ENCODE data around the gene RC3H2.

The RC3H2 gene

GRCh38 chr9:122940454-122940748 is 35.2 kb upstream of the RC3H2 start:
- Histone ChIP-seq H3K9me3 (ENCODE audit: severe bottlenecking) (no peaks in the 10 kb centered on the region), H3K4me3 (ENCODE audit: low read depth, low read length) (peak overlapping the region; percentile 31), H3K27ac (peak overlapping the region; percentile 54), H3K27me3 (ENCODE audit: insufficient read depth, low read depth, severe bottlenecking) (no peaks in the 10 kb centered on the region), H3K36me3 (peaks cover 27% of the 10 kb centered on the region)
- no peak for DNase-seq
- TF ChIP-seq CTCF (IDR thresholded peaks at IDR 0.05; ENCODE audit: low read depth, low read length) = no peak

DNA sequence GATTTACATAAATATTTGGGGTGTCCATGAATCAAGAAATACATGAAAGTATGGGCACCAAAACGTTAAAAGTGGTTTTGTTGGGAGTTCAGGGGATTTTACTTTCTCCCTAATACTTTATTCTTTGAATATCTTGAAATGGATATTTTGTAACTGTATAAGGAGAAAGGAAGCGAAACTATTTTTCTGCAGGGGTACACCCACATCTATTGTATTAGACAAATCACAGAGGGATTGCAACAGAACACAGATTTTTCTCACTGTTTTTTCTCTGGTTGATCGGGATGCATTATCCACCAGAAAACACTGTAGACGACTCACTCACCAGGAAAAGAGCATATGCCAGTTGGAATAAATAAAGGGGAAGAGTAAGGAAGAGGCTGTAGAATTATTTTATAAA is 34.4 kb upstream of the RC3H2 start:
- no peak for DNase-seq
- TF ChIP-seq CTCF (IDR thresholded peaks at IDR 0.05; ENCODE audit: low read depth, low read length) = no peak
- no peak overlapping the region for H3K27ac ChIP-seq
- H3K9me3 ChIP-seq (ENCODE audit: severe bottlenecking) = no peaks in the 10 kb centered on the region
- no peak overlapping the region for H3K4me3 ChIP-seq (ENCODE audit: low read depth, low read length)
- H3K27me3 ChIP-seq (ENCODE audit: insufficient read depth, low read depth, severe bottlenecking) = no peaks in the 10 kb centered on the region
- peaks cover 30% of the 10 kb centered on the region for H3K36me3 ChIP-seq

DNA sequence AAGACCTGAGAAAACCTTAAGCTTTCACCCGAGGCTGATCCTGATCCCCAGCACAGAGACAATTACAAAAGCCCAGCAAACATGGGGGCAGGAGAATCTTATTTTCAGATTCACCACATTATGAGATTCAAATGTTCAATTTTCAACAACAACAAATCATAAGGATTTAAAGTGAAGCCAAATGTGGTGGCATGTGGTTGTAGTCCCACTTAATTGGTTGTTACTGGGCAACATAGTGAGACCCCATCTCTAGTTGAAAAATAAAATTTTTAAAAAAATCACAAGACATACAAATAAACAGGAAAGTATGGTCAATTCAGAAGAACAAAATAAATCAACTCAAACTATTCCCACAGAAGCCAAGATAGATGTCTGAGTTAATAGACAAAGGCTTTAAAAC is 31.7 kb upstream of the RC3H2 start:
- no peak for TF ChIP-seq CTCF (IDR thresholded peaks at IDR 0.05; ENCODE audit: low read depth, low read length)

DNA sequence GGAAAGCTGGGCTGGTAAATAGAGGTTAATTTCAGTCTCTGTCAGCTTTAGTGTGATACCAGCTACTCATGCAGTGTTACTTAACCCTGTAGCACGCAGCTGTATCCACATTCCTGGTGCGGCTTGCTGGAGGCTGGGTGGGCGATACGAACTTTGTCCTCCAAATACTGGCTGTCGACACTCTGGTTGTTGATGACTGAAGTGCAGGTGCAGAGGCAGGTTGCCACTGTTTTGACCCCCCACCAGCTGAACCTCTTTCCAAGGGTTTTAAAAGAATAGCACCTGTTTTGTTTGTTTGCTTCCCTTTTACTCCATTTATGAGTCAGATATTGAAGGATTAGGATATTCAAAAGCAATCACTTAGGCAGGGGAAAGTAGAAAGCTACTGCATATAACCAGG is 31.3 kb upstream of the RC3H2 start:
- Histone ChIP-seq H3K36me3 (peaks cover 31% of the 10 kb centered on the region), H3K27me3 (ENCODE audit: insufficient read depth, low read depth, severe bottlenecking) (no peaks in the 10 kb centered on the region), H3K4me3 (ENCODE audit: low read depth, low read length) (no peak overlapping the region), H3K9me3 (ENCODE audit: severe bottlenecking) (no peaks in the 10 kb centered on the region), H3K27ac (no peak overlapping the region)
- no peak for DNase-seq
- TF ChIP-seq CTCF (IDR thresholded peaks at IDR 0.05; ENCODE audit: low read depth, low read length) = no peak

More for the DNA sequence above, 31.7 kb upstream of the RC3H2 start:
- Histone ChIP-seq H3K27me3 (ENCODE audit: insufficient read depth, low read depth, severe bottlenecking) (no peaks in the 10 kb centered on the region), H3K27ac (no peak overlapping the region), H3K36me3 (peaks cover 31% of the 10 kb centered on the region), H3K9me3 (ENCODE audit: severe bottlenecking) (no peaks in the 10 kb centered on the region), H3K4me3 (ENCODE audit: low read depth, low read length) (no peak overlapping the region)
- no peak for DNase-seq

DNA sequence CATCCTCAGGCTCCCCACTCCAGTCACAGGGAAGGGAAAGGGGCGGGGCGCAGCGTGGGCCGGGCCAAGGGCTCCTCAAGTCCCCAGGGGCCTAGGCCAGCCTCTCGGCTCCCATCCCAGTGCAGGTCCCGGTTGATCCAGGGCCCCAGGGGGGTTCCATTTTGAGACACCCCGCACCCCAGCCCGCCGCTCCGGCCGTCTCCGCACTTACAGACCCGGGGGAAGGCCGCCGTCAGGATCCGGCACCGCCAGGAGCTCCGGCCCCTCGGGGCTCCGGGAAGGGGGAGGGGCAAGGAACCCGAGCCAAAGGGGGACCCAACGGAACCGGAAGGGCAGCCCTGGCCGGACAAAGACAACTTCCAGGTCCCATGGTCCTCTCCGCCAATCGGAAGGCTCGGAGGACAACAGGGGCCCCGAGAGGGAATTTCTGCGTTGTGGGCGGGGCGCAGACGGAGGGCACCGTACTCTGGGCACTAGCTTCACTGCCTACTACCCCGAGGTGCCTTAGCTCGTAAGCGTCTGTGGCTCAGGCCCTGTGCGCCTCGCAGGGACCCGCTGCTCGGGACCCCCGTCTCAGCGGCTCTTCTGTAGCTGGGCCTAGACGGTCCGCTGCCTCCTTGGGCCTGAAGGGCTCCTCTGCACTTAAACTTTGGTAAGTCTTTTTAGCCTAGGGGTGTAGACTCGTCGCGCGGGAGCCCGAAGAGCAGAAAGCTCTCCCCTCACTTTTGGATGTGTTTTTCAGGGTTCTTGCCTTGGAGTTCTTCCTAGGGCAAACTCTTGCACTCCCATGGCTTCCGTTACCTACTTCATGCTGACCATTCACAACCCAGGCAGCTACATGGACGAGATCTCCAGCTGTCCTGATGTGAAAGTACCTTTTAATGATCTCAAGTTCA is 26.3 kb upstream of the RC3H2 start, which contains the start of gene ZBTB26:
Gene ZBTB26 (minus strand): TSS at position 287 of the 896 bp plus-strand sequence. CDS start 11,578 bp downstream, outside the sequence.
- H3K27ac ChIP-seq = peak within 1 kb of the TSS; percentile 93

More for the DNA sequence above, 26.3 kb upstream of the RC3H2 start, which contains the start of gene ZBTB26:
- Histone ChIP-seq H3K27me3 (ENCODE audit: insufficient read depth, low read depth, severe bottlenecking) (no peaks in the 10 kb centered on the region), H3K36me3 (peaks cover 20% of the 10 kb centered on the region), H3K9me3 (ENCODE audit: severe bottlenecking) (no peaks in the 10 kb centered on the region), H3K4me3 (ENCODE audit: low read depth, low read length) (peak within 1 kb of the TSS; percentile 89)
- TF ChIP-seq CTCF (IDR thresholded peaks at IDR 0.05; ENCODE audit: low read depth, low read length) = no peak
- peak; percentile 98 for DNase-seq

Measured in WERI-Rb-1 (cell line).